Activated naive CD4-positive, alpha-beta T cell treated with anti-CD3 and anti-CD28 coated beads, Interleukin-2, amount 50 U/mL, for 72 hours (primary cell): ENCODE data around the gene FAM114A2. TPM values are rescaled to one million over a fixed set of nuclear protein-coding genes. Genes with fewer than 3 reads are reported as not detected.

ENCODE experiments used
- ATAC-seq, 2 donors: fragments of 150-1000 bp; cut with Tn5 transposase; 2 replicates each; pipeline ENCODE4 v1.10.0; 2021; ENCODE audit warnings: mild to moderate bottlenecking in 2 of 2, moderate library complexity in 2 of 2
- DNase-seq, 2 donors: peaks; one replicate each; pipeline ENCODE4 v3.0.0; 2021 to 2022; ENCODE audit warnings: low spot score in 2 of 2
- H3K27ac Mint-ChIP-seq, 2 donors: one replicate each; pipeline ENCODE4 v1.8.0; 2022; ENCODE audit warnings: mild to moderate bottlenecking in 2 of 2, mixed read lengths in 2 of 2
- H3K36me3 Mint-ChIP-seq, 2 donors: one replicate each; pipeline ENCODE4 v1.8.0; 2022; ENCODE audit warnings: mixed read lengths in 2 of 2
- H3K9me3 Mint-ChIP-seq, 2 donors: one replicate each; pipeline ENCODE4 v1.8.0; 2022; ENCODE audit warnings: mixed read lengths in 2 of 2
- total RNA-seq, 2 donors: library from RNA; stranded (reverse); gene quantifications; one replicate each; pipeline ENCODE4 v1.2.3, GENCODE V29; 2022

The FAM114A2 gene
- total RNA-seq, 2 donors from 2014 or later: 23.2 to 24.2 TPM

- no peak for DNase-seq
- Mint-ChIP-seq H3K36me3 (peaks cover 9 to 36% of the 10 kb centered on the region in 2 donors), H3K27ac (no peak overlapping the region), H3K9me3 (no peaks in the 10 kb centered on the region)
- ATAC-seq: no peak
Observed at GRCh38 chr5:154010660-154011059, 28.1 kb downstream of the FAM114A2 start.

GRCh38 chr5:154005648-154006047, 33.1 kb downstream of the FAM114A2 start:
- peaks cover 0 to 21% of the 10 kb centered on the region in 2 donors for H3K36me3 Mint-ChIP-seq
- no peaks in the 10 kb centered on the region for H3K9me3 Mint-ChIP-seq
- ATAC-seq: no peak

DNA sequence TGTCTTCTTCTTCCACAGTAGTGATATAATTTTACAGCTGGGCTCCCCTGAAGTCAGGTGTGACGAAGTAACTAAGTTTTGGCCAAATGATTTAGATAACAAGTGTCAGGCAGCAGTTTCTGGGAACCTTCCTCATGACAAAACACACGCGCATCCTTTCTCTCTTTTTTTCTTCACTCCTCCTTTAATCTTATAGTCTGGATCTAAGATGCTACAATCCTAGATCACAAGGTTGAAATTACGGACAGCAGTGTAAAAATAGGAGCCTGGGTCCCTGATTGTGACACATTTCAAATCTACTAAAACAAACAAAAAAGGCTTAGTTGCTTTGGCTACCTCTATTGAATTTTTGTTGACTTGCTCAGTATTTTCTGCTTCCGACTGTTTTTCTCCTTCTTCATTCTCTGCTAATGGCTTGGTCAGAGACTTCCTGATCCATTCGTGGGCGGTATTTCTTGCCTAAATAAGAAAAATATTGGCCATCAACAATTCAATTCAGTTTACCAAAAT, 36.1 kb downstream of the FAM114A2 start:
- ATAC-seq: no peak
- Mint-ChIP-seq H3K27ac (no peak overlapping the region), H3K9me3 (no peaks in the 10 kb centered on the region), H3K36me3 (peaks cover 12 to 23% of the 10 kb centered on the region in 2 donors)
- no peak for DNase-seq

More at GRCh38 chr5:154005648-154006047, 33.1 kb downstream of the FAM114A2 start:
- no peak overlapping the region for H3K27ac Mint-ChIP-seq
- DNase-seq: no peak

GRCh38 chr5:154002093-154002492, 36.6 kb downstream of the FAM114A2 start:
- no peak for ATAC-seq
- Mint-ChIP-seq H3K36me3 (peaks cover 12 to 23% of the 10 kb centered on the region in 2 donors), H3K27ac (no peak overlapping the region), H3K9me3 (no peaks in the 10 kb centered on the region)
- no peak for DNase-seq

DNA sequence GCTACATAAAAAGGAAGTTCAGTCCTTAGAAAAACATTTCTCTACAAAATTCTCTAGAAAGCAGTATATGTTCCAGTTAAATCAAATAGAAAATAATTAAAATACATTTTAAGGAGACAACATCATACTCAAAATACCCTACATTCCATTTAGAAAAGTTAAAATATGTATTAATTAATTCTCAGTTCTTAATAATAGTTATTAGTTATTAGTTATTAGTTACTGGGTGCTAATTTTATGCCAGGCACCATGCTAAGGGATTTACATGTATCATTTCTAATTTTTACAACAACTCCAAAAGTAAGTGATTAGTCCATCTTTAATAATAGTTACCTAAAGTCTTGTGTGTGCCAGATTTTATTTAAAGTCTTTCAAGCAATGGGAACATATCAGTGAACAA, 38.0 kb downstream of the FAM114A2 start:
- peaks cover 12 to 23% of the 10 kb centered on the region in 2 donors for H3K36me3 Mint-ChIP-seq
- DNase-seq (no peak), ATAC-seq (no peak)
- no peaks in the 10 kb centered on the region for H3K9me3 Mint-ChIP-seq
- no peak overlapping the region for H3K27ac Mint-ChIP-seq

GRCh38 chr5:153999995-154000394, 38.7 kb downstream of the FAM114A2 start:
- peaks cover 12 to 23% of the 10 kb centered on the region in 2 donors for H3K36me3 Mint-ChIP-seq
- ATAC-seq (no peak), DNase-seq (no peak)
- H3K9me3 Mint-ChIP-seq: no peaks in the 10 kb centered on the region
- H3K27ac Mint-ChIP-seq: no peak overlapping the region

DNA sequence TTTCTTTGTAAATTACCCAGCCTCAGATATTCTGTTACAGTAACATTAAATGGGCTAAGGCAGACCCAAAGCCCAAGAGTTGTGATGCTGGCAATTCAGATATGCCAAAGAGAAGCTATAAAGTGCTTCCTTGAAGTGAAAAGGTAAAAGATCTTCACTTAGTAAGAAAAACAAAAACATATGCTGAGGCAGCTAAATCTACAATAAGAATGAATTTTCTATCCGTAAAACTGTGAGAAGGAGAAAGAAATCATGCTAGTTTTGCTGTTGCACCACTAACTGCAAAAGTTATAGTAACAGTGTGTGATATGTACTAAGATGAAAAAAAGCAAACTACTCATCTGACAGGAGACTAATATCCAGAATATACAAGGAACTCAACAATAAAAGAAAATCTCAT, 39.9 kb downstream of the FAM114A2 start:
- DNase-seq (no peak), ATAC-seq (no peak)
- Mint-ChIP-seq H3K27ac (no peak overlapping the region), H3K9me3 (no peaks in the 10 kb centered on the region), H3K36me3 (peaks cover 12 to 19% of the 10 kb centered on the region in 2 donors)

DNA sequence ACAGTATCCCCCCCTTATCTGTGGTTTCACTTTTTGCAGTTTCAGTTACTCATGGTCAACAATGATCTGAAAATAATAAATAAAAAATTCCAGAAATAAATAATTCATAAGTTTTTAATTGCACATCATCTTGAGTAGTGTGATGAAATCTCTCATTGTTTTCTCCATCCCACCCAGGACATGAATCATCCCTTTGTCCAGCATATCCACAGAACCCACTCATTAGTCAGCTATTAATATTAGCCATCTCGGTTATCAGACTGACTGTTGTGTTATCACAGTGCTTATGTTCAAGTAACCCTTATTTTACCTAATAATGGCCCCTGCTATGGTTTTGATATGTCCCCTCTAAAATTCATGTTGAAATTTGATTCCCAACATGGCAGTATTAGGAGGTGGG, 40.7 kb downstream of the FAM114A2 start:
- DNase-seq (no peak), ATAC-seq (no peak)
- peaks cover 12 to 19% of the 10 kb centered on the region in 2 donors for H3K36me3 Mint-ChIP-seq
- H3K27ac Mint-ChIP-seq: no peak overlapping the region
- H3K9me3 Mint-ChIP-seq: no peaks in the 10 kb centered on the region

DNA sequence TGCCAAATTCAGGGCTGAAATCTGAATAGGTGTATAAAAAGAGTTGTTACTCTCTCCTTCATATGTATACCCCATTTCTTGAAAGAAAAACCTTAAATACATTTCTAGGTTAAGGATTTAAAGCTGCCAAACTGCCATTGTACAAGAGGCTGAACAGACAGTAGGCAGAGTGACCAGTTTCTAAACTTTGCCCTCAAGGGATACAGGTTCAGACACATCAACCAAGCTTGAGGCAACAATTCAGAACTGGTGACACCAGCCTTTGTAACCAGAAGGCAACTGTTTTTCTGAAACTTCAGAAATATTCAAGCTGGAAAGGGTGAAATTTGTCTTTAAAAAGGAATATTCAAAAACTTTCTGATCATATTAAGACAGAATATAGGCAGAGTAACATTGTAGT, 47.5 kb downstream of the FAM114A2 start:
- no peak for DNase-seq

GRCh38 chr5:153988510-153988909, 50.2 kb downstream of the FAM114A2 start:
- DNase-seq: no peak
- Mint-ChIP-seq H3K9me3 (no peaks in the 10 kb centered on the region), H3K27ac (no peak overlapping the region), H3K36me3 (no peaks in the 10 kb centered on the region)
- no peak for ATAC-seq

More for the DNA sequence above, 47.5 kb downstream of the FAM114A2 start:
- H3K9me3 Mint-ChIP-seq: no peaks in the 10 kb centered on the region
- no peaks in the 10 kb centered on the region for H3K36me3 Mint-ChIP-seq
- H3K27ac Mint-ChIP-seq: no peak overlapping the region
- no peak for ATAC-seq

DNA sequence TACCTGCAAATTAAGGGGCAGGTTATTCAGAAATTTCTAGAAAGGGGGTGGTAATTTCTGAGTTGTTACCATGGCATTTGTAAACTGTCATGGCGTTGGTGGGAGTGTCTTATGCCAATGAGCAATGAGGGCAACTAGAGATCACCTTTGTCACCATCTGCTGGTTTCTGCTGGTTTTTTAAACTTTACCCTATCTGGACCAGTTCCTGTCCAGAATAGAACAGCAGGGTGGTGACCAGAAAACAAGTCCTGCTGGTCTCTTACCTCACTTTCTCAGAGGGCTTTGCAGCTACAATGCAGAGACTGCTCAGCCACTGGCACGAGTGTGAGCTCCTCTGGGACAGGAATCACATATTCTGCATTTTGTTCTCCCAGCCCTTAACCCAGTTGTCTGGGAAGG, 51.4 kb downstream of the FAM114A2 start:
- H3K36me3 Mint-ChIP-seq: no peaks in the 10 kb centered on the region
- DNase-seq: no peak

DNA sequence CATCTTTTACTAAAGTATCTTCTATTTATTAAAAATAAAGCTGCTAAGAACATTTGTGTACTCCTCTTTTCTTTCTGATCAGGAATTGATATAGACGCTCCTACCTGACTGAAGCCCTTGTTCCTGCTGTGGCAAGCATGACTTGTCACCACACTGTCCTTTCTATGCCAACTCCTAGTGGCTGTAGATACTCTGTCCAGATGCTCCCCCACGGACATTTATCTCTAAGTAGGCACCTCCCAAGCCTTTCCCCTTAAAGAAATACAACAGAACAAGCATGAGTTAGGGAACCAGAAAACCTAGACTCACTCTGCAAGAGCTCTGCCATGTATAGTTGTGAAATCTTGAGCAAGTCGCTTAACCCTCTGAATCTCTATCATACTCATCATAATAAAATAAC, 53.2 kb downstream of the FAM114A2 start:
- H3K27ac Mint-ChIP-seq: no peak overlapping the region
- ATAC-seq (no peak), DNase-seq (no peak)
- no peaks in the 10 kb centered on the region for H3K36me3 Mint-ChIP-seq
- H3K9me3 Mint-ChIP-seq: no peaks in the 10 kb centered on the region

More for the DNA sequence above, 51.4 kb downstream of the FAM114A2 start:
- ATAC-seq: no peak
- H3K27ac Mint-ChIP-seq: peak overlapping the region in 1 of 2 donors; percentile 8
- H3K9me3 Mint-ChIP-seq: no peaks in the 10 kb centered on the region

GRCh38 chr5:153983885-153984284, 54.8 kb downstream of the FAM114A2 start:
- no peaks in the 10 kb centered on the region for H3K36me3 Mint-ChIP-seq
- DNase-seq (no peak), ATAC-seq (no peak)
- H3K9me3 Mint-ChIP-seq: no peaks in the 10 kb centered on the region
- no peak overlapping the region for H3K27ac Mint-ChIP-seq

DNA sequence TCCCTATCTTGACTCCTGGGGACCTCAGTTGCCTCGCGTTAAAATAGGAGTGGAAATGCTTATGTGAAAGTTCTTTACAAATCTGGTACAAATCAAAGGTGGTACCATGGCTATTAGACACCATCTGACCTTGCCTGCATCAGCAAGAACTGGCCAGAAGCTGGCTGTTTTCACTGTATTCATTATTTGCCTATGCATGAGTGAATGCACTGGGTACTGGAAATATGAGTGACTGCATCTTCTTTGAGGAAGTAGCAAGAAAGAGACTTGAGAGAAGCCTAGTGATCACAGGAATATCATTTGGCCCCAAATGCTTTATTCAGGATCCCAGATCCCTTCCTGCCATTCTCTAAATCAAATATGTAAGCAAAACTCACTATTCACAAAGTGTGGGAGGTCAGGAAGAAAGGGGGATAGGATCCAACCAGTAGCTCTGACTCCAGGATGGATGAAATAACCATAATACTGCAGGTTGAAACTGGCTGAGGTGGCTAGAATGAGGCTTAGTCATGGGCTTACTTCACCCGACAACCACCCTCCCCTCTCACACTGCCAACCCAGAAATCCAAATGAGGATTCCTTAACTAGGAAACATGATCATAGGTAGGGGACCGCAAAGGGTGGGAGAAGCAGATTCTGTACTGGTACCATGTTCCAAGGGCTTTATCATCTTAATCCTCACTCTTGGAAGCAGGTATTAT, 56.7 kb downstream of the FAM114A2 start:
- DNase-seq (no peak), ATAC-seq (no peak)
- Mint-ChIP-seq H3K27ac (no peak overlapping the region), H3K36me3 (no peaks in the 10 kb centered on the region), H3K9me3 (no peaks in the 10 kb centered on the region)

DNA sequence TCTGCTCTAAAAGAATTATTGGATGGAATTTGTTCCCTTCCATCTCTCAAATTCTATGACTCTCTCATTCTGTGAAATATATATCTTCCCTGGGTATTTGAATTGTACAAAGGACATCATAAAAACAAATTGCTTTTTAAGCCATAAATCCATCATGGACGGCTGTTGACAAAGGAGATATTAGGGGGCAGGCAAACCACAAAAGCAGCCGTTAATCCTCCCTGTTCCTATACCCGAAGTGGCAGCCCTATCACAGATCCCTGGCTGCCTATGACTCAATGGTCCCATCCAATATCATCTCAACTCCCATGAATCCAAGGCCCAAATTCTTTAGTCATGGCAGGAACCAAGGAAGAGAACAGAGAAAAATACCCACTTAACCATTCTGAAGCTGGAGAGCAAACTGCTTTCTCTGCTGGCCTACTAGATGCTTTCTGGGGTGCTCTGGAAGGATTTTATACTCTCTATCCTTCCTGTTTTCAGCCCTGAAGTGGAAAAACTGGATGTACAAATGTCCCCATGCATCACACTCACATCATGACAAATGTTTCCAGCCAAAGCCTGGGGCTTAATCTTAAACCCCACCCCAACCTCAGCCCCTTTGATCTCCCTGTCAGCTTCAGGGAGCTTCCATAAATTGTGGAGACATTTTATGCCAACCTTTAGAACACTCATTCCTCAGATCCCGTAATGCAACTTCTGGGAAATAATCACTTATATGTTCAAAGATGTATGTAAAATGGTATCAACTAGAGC, 59.5 kb downstream of the FAM114A2 start:
- Mint-ChIP-seq H3K9me3 (no peaks in the 10 kb centered on the region), H3K36me3 (no peaks in the 10 kb centered on the region), H3K27ac (no peak overlapping the region)

GRCh38 chr5:153974813-153975163, 63.9 kb downstream of the FAM114A2 start:
- DNase-seq (no peak), ATAC-seq (peak; percentile 7 to 26)
- no peaks in the 10 kb centered on the region for H3K36me3 Mint-ChIP-seq
- H3K9me3 Mint-ChIP-seq: no peaks in the 10 kb centered on the region
- H3K27ac Mint-ChIP-seq: no peak overlapping the region

More for the DNA sequence above, 59.5 kb downstream of the FAM114A2 start:
- ATAC-seq: no peak
- DNase-seq: no peak

DNA sequence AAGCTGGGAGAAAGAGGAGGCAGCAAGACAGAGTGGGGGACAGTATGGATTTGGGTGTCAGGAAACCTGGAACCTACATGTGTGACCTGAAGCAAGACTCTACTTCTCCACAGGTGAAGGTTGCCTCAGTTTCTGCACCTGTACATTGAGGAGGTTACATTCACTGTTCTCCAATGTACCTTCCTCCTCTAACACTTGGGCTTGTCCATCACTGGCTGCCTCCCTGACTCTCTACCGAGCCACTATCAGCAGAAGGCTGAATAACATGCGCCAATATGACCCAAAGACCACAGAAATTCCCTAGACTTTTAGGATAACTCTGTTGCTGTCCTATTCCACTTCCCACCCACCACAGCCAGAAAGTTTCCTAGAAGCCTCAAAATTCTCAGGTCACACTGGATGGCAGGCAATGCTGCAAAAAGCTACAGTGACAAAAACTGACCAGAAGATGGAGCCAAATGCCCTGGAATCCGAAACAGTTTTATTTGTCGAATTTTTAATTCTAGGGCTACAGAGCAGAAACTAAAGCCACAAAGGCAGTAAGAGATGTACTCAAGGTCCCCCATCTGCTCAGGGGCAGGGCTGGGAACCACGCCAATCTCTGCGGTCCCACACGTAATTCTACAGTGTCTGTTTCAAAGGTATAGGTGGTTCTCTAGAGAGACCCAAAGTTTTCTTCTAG, 64.4 kb downstream of the FAM114A2 start:
- peak; percentile 41 to 60 for ATAC-seq
- Mint-ChIP-seq H3K36me3 (no peaks in the 10 kb centered on the region), H3K9me3 (no peaks in the 10 kb centered on the region), H3K27ac (no peak overlapping the region)
- peak in 1 of 2 donors; percentile 28 for DNase-seq
